OCI-LY3 (cell line): ENCODE measurements around the gene DNAJA4.

ENCODE experiments used
- H2AFZ ChIP-seq: fragments of 200-600, 300-600 bp; shearing (Covaris generic); 2 replicates; pipeline ENCODE4 v1.6.0; 2014; ENCODE audit warnings: antibody characterized with exemption, low read depth, low read length
- H3K27ac ChIP-seq: fragments of 200-600, 300-600 bp; sonication (generic); 2 replicates; pipeline ENCODE4 v1.5.1; 2014; ENCODE audit warnings: mild to moderate bottlenecking, low read length, moderate library complexity, mixed read lengths
- H3K27me3 ChIP-seq: fragments of 200-600, 300-600 bp; sonication (generic); 2 replicates; pipeline ENCODE4 v1.6.1; 2014; ENCODE audit warnings: low read depth, low read length, mixed read lengths
- H3K36me3 ChIP-seq: fragments of 200-600, 300-600 bp; sonication (generic); replicated peaks from 2 replicates; pipeline ENCODE3; 2014; ENCODE audit warnings: low read depth, low read length, mixed read lengths
- H3K4me1 ChIP-seq: fragments of 300-600, 200-600 bp; sonication (generic); 2 replicates; pipeline ENCODE4 v1.6.1; 2014; ENCODE audit warnings: low read length, mixed read lengths
- H3K4me2 ChIP-seq: fragments of 200-600, 300-600 bp; sonication (generic); 2 replicates; pipeline ENCODE4 v1.6.1; 2014; ENCODE audit warnings: low read length, mixed read lengths
- H3K4me3 ChIP-seq: fragments of 300-600, 200-600 bp; sonication (generic); 2 replicates; pipeline ENCODE4 v1.5.1; 2014; ENCODE audit warnings: antibody characterized with exemption, mild to moderate bottlenecking, low read length, moderate library complexity
- H3K79me2 ChIP-seq: fragments of 300-600, 200-600 bp; shearing (Covaris generic); 2 replicates; pipeline ENCODE4 v1.6.1; 2014; ENCODE audit warnings: mild to moderate bottlenecking, low read length, mixed read lengths
- H3K9ac ChIP-seq: fragments of 300-600, 200-600 bp; shearing (Covaris generic); 2 replicates; pipeline ENCODE4 v1.6.0; 2014; ENCODE audit warnings: mild to moderate bottlenecking, low read length, moderate library complexity
- H3K9me3 ChIP-seq: fragments of 200-600, 300-600 bp; shearing (Covaris generic); 2 replicates; pipeline ENCODE4 v1.6.1; 2014; ENCODE audit warnings: low read length, mixed read lengths; ENCODE audit not compliant: insufficient read depth
- H4K20me1 ChIP-seq: fragments of 200-600, 300-600 bp; sonication (generic); 2 replicates; pipeline ENCODE4 v1.6.1; 2016; ENCODE audit warnings: low read length, mixed read lengths; ENCODE audit not compliant: insufficient read depth
- EZH2phosphoT487 ChIP-seq: fragments of 200-600 bp; shearing (Covaris generic); IDR thresholded peaks from 2 replicates; pipeline ENCODE4 v1.6.1; 2018; ENCODE audit warnings: antibody characterized with exemption, mixed run types, low read depth
- TF ChIP-seq, protein P1 (sequence below): fragments of 200-600, 300-600 bp; sonication (generic); IDR thresholded peaks from 2 replicates; pipeline ENCODE4 v1.5.1; 2014; ENCODE audit warnings: antibody characterized with exemption, low read length, low read depth

The DNAJA4 gene

GRCh38 chr15:78257681-78258080 lies 6.7 kb upstream of the DNAJA4 start:
- no peak overlapping the region for H3K4me3 ChIP-seq
- no peak overlapping the region for H3K4me2 ChIP-seq
- H3K79me2 ChIP-seq = no peaks in the 10 kb centered on the region
- no peaks in the 10 kb centered on the region for H3K9me3 ChIP-seq
- no peaks in the 10 kb centered on the region; the same call in 1 of the 2 replicates for H3K27me3 ChIP-seq
- no peaks in the 10 kb centered on the region for H3K36me3 ChIP-seq
- TF ChIP-seq, protein P1, sequence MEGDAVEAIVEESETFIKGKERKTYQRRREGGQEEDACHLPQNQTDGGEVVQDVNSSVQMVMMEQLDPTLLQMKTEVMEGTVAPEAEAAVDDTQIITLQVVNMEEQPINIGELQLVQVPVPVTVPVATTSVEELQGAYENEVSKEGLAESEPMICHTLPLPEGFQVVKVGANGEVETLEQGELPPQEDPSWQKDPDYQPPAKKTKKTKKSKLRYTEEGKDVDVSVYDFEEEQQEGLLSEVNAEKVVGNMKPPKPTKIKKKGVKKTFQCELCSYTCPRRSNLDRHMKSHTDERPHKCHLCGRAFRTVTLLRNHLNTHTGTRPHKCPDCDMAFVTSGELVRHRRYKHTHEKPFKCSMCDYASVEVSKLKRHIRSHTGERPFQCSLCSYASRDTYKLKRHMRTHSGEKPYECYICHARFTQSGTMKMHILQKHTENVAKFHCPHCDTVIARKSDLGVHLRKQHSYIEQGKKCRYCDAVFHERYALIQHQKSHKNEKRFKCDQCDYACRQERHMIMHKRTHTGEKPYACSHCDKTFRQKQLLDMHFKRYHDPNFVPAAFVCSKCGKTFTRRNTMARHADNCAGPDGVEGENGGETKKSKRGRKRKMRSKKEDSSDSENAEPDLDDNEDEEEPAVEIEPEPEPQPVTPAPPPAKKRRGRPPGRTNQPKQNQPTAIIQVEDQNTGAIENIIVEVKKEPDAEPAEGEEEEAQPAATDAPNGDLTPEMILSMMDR = no peak
- no peak for TF ChIP-seq EZH2phosphoT487
- H3K27ac ChIP-seq = no peak overlapping the region
- no peak overlapping the region for H2AFZ ChIP-seq
- no peaks in the 10 kb centered on the region for H3K4me1 ChIP-seq
- no peak overlapping the region for H3K9ac ChIP-seq
- H4K20me1 ChIP-seq = no peaks in the 10 kb centered on the region

DNA sequence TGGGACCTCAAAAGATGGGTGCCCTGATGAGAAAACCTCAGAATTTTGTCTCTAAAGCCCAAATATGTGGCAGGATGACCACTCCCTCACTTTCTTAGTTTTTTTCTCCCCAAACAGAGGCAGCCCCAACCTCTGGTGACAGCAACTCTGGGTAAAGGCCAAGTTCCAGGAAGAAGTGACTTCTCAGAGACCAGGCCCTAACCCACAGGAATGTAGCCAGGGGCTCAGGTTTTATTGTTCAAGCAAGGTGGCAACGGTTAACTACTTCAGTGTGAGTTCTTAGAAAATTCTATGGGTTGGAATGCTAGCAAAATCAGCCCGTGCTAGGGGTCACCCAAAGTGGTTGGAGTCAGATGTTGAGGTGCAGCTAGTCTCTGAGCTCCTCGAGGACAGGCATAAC lies 5.1 kb upstream of the DNAJA4 start:
- no peaks in the 10 kb centered on the region; the same call in 1 of the 2 replicates for H3K27me3 ChIP-seq
- H3K4me1 ChIP-seq = no peaks in the 10 kb centered on the region
- TF ChIP-seq, protein P1 = no peak
- no peak for TF ChIP-seq EZH2phosphoT487
- no peaks in the 10 kb centered on the region for H3K79me2 ChIP-seq
- H3K4me2 ChIP-seq = no peak overlapping the region
- no peaks in the 10 kb centered on the region for H3K36me3 ChIP-seq
- no peak overlapping the region for H3K27ac ChIP-seq
- H2AFZ ChIP-seq = no peak overlapping the region; the same call in 1 of the 2 replicates
- H3K4me3 ChIP-seq = no peak overlapping the region
- H3K9me3 ChIP-seq = no peaks in the 10 kb centered on the region
- no peak overlapping the region for H3K9ac ChIP-seq
- H4K20me1 ChIP-seq = no peaks in the 10 kb centered on the region

- Histone ChIP-seq H2AFZ (no peak overlapping the region), H3K4me2 (no peak overlapping the region), H4K20me1 (no peaks in the 10 kb centered on the region), H3K27ac (no peak overlapping the region), H3K4me1 (no peaks in the 10 kb centered on the region), H3K9me3 (no peaks in the 10 kb centered on the region), H3K36me3 (no peaks in the 10 kb centered on the region), H3K27me3 (peaks cover 3% of the 10 kb centered on the region; the same call in 1 of the 2 replicates), H3K79me2 (no peaks in the 10 kb centered on the region), H3K4me3 (no peak overlapping the region), H3K9ac (no peak overlapping the region)
- TF ChIP-seq, protein P1 = no peak
- TF ChIP-seq EZH2phosphoT487 = no peak
These were observed 3.9 kb upstream of the DNAJA4 start for GRCh38 chr15:78260489-78260888.

- Histone ChIP-seq H3K27ac (no peak overlapping the region), H3K4me1 (no peaks in the 10 kb centered on the region), H3K9ac (no peak overlapping the region), H2AFZ (no peak overlapping the region), H3K4me2 (no peak overlapping the region), H4K20me1 (no peaks in the 10 kb centered on the region), H3K79me2 (no peaks in the 10 kb centered on the region), H3K4me3 (no peak overlapping the region), H3K27me3 (peaks cover 3% of the 10 kb centered on the region; the same call in 1 of the 2 replicates), H3K36me3 (no peaks in the 10 kb centered on the region), H3K9me3 (no peaks in the 10 kb centered on the region)
- TF ChIP-seq EZH2phosphoT487 = no peak
- TF ChIP-seq, protein P1 = no peak
These were observed 3.3 kb upstream of the DNAJA4 start for GRCh38 chr15:78261062-78261461.
